GM12878 (cell line): Measurements from ENCODE around the gene PHLDA3. TPM values are rescaled to one million over a fixed set of nuclear protein-coding genes. Genes with fewer than 3 reads are reported as not detected.

ENCODE experiments used
- ATAC-seq: fragments of 200-7000 bp; cut with Tn5 transposase; 3 replicates; pipeline ENCODE4 v1.9.1; 2020; ENCODE audit warnings: mild to moderate bottlenecking, moderate library complexity
- BruUV-seq: library from RNA; stranded (reverse); fragments of 400-500 nt; replicated peaks from 2 replicates; lab custom pipeline; 2021; lab: Mats Ljungman, UMichigan
- CTCF ChIA-PET: fragments of 300-600 bp; sonication (Branson Sonifier 250); formaldehyde crosslinking; extraction: SDS; loops from one replicate; lab custom pipeline; 2021; ENCODE audit warnings: inconsistent platforms; lab: Yijun Ruan, JAX
- POLR2A ChIA-PET: fragments of 350-600 bp; formaldehyde crosslinking; extraction: SDS; loops from one replicate; lab custom pipeline; 2021; ENCODE audit warnings: inconsistent platforms; lab: Charles Lee
- RAD21 ChIA-PET: fragments of 300-600 bp; sonication (Branson Sonifier 250); formaldehyde crosslinking; loops from one replicate; lab custom pipeline; 2023; ENCODE audit warnings: antibody characterized with exemption; ENCODE audit not compliant: unreplicated experiment; lab: Charles Lee
- SMC1A ChIA-PET: fragments of 300-600 bp; sonication (Branson Sonifier 250); formaldehyde crosslinking; loops from one replicate; lab custom pipeline; 2023; ENCODE audit not compliant: unreplicated experiment, uncharacterized antibody; lab: Charles Lee
- DNase-seq: peaks from one replicate; pipeline ENCODE4 v3.0.0-alpha.2; 2011; ENCODE audit warnings: low read depth, low spot score
- FAIRE-seq: peaks from 3 replicates; lab custom pipeline; 2011; peaks lifted over from hg19 to GRCh38; lab: Jason Lieb, UNC
- H2AFZ ChIP-seq: 2 replicates; pipeline ENCODE4 v1.6.0; 2011; ENCODE audit warnings: low read depth, low read length, control low read depth; ENCODE audit not compliant: control insufficient read depth
- H3K27ac ChIP-seq: 2 replicates; pipeline ENCODE4 v1.5.1; 2011; ENCODE audit warnings: control low read depth; ENCODE audit not compliant: control insufficient read depth, insufficient read depth
- H3K27me3 ChIP-seq, 2 experiments: replicated peaks in 1 of 2; 2 replicates each; pipeline versions ENCODE4 v1.6.0 to v1.6.1; 2011; ENCODE audit warnings: low read length in 1 of 2; ENCODE audit not compliant: control insufficient read depth in 2 of 2, insufficient read depth in 2 of 2
- H3K36me3 ChIP-seq, 2 experiments: 2 replicates each; pipeline ENCODE4 v1.5.1; 2011; ENCODE audit warnings: low read length in 1 of 2; ENCODE audit not compliant: control insufficient read depth in 2 of 2, insufficient read depth in 2 of 2
- H3K4me1 ChIP-seq: 2 replicates; pipeline ENCODE4 v1.6.1; 2011; ENCODE audit warnings: mild to moderate bottlenecking, low read length, moderate library complexity, mixed read lengths; ENCODE audit not compliant: control insufficient read depth, insufficient read depth
- H3K4me2 ChIP-seq: 2 replicates; pipeline ENCODE4 v1.6.0; 2011; ENCODE audit warnings: control low read depth; ENCODE audit not compliant: control insufficient read depth, insufficient read depth
- H3K4me3 ChIP-seq: fragments of 200-600 bp; sonication (generic); 2 replicates; pipeline ENCODE4 v1.5.1; 2016
- H3K79me2 ChIP-seq: 2 replicates; pipeline ENCODE4 v1.6.0; 2011; ENCODE audit warnings: low read length; ENCODE audit not compliant: control insufficient read depth, insufficient read depth
- H3K9ac ChIP-seq: 2 replicates; pipeline ENCODE4 v1.8.0; 2011; ENCODE audit warnings: low read length, control low read depth, mixed read lengths; ENCODE audit not compliant: control insufficient read depth, insufficient read depth
- H3K9me3 ChIP-seq: replicated peaks from 3 replicates; pipeline ENCODE4 v1.5.1; 2011; ENCODE audit warnings: mild to moderate bottlenecking, low read length; ENCODE audit not compliant: control insufficient read depth, insufficient read depth
- H4K20me1 ChIP-seq: 2 replicates; pipeline ENCODE4 v1.6.0; 2011; ENCODE audit not compliant: control insufficient read depth, insufficient read depth
- ASH2L ChIP-seq: fragments of 300-600, 200-600 bp; sonication (generic); IDR thresholded peaks from 2 replicates; pipeline ENCODE4 v1.6.1; 2017; ENCODE audit warnings: low read depth, mild to moderate bottlenecking, borderline replicate concordance
- CBFB ChIP-seq: IDR thresholded peaks from 2 replicates; pipeline ENCODE4 v1.6.1; 2016; ENCODE audit warnings: antibody characterized with exemption, low read depth
- CEBPB ChIP-seq, 2 experiments: fragments of 150-350 bp in 1 of 2; IDR thresholded peaks; 2 replicates each; pipeline ENCODE4 v1.6.1; 2012 to 2014; ENCODE audit warnings: low read depth in 2 of 2, low read length in 2 of 2, borderline replicate concordance in 1 of 2, inconsistent platforms in 1 of 2
- CHD1 ChIP-seq: IDR thresholded peaks from 2 replicates; pipeline ENCODE4 v1.6.1; 2012; ENCODE audit warnings: low read depth, low read length, improper control_type of control experiment
- E2F4 ChIP-seq: IDR thresholded peaks from 2 replicates; pipeline ENCODE4 v1.6.1; 2012; ENCODE audit warnings: low read depth, low read length, improper control_type of control experiment
- EED ChIP-seq: sonication (generic); IDR thresholded peaks from 2 replicates; pipeline ENCODE4 v1.6.1; 2016; ENCODE audit warnings: antibody characterized with exemption, low read depth
- GATAD2B ChIP-seq: fragments of 450-650 bp; conservative IDR thresholded peaks from 2 replicates; pipeline ENCODE4 v1.6.1; 2017; ENCODE audit warnings: low read depth, mild to moderate bottlenecking, moderate library complexity
- MEF2A ChIP-seq: IDR thresholded peaks from 2 replicates; pipeline ENCODE4 v1.6.1; 2011; ENCODE audit warnings: low read depth, mild to moderate bottlenecking, low read length, moderate library complexity; ENCODE audit not compliant: insufficient read depth
- NR2C1 ChIP-seq: fragments of 450-650 bp; IDR thresholded peaks from 2 replicates; pipeline ENCODE4 v1.6.1; 2017; ENCODE audit warnings: antibody characterized with exemption, mild to moderate bottlenecking, moderate library complexity
- PBX3 ChIP-seq: IDR thresholded peaks from 2 replicates; pipeline ENCODE4 v1.6.1; 2011; ENCODE audit warnings: mild to moderate bottlenecking, low read depth, low read length, moderate library complexity; ENCODE audit not compliant: insufficient replicate concordance
- POLR2AphosphoS5 ChIP-seq: IDR thresholded peaks from 2 replicates; pipeline ENCODE4 v1.6.1; 2011; ENCODE audit warnings: mild to moderate bottlenecking, low read length, inconsistent platforms
- RCOR1 ChIP-seq: conservative IDR thresholded peaks from 2 replicates; pipeline ENCODE4 v1.6.1; 2012; ENCODE audit warnings: low read depth, low read length, improper control_type of control experiment
- RELA ChIP-seq: fragments of 450-650 bp; IDR thresholded peaks from 2 replicates; pipeline ENCODE4 v1.8.0; 2014; ENCODE audit warnings: borderline replicate concordance; ENCODE audit not compliant: partially characterized antibody
- RELB ChIP-seq: fragments of 450-650 bp; IDR thresholded peaks from 2 replicates; pipeline ENCODE4 v1.6.1; 2017; ENCODE audit warnings: low read depth, mild to moderate bottlenecking, moderate library complexity
- RUNX3 ChIP-seq: IDR thresholded peaks from 2 replicates; pipeline ENCODE4 v1.6.1; 2012; ENCODE audit warnings: low read length, inconsistent platforms
- STAT1 ChIP-seq: fragments of 450-650 bp; conservative IDR thresholded peaks from 2 replicates; pipeline ENCODE4 v1.6.1; 2014; ENCODE audit warnings: antibody characterized with exemption, mild to moderate bottlenecking
- SUZ12 ChIP-seq: fragments of 200-600 bp; sonication (generic); IDR thresholded peaks from one replicate; pipeline ENCODE4 v1.6.1; 2018; ENCODE audit warnings: antibody characterized with exemption, mild to moderate bottlenecking; ENCODE audit not compliant: unreplicated experiment
- ZNF217 ChIP-seq: fragments of 450-650 bp; IDR thresholded peaks from 2 replicates; pipeline ENCODE4 v1.6.1; 2017; ENCODE audit warnings: antibody characterized with exemption, mild to moderate bottlenecking
- ZNF622 ChIP-seq: fragments of 450-650 bp; IDR thresholded peaks from 2 replicates; pipeline ENCODE4 v1.6.1; 2017; ENCODE audit warnings: mild to moderate bottlenecking, inconsistent platforms
- WGBS: methylation state at CpG from one replicate; pipeline ENCODE4 v1.1.6; 2016; ENCODE audit warnings: low lambda C conversion rate; ENCODE audit not compliant: insufficient replicate concordance, insufficient coverage; ENCODE audit errors: missing lambda C conversion rate; 5-methylcytosine and 5-hydroxymethylcytosine counted together
- in situ Hi-C: fragments of 300-500 bp; cut with MboI; formaldehyde crosslinking; loops from 9 replicates; pipeline ENCODE4 v1.14.3; 2018; ENCODE audit warnings: mixed read lengths
- intact Hi-C: fragments of 100-400 bp; cut with micrococcal nuclease; formaldehyde crosslinking; loops from one replicate; pipeline ENCODE4 v1.14.2; 2022; ENCODE audit not compliant: unreplicated experiment
- polyA plus RNA-seq, 11 experiments: library from polyadenylated mRNA; depleted of rRNA in 4 of 11; unstranded in 6 of 11; stranded (reverse) in 5 of 11; fragments of >200 nt; fragmentation: Nextera tagmentation in 4 of 11; fragmentation: Illumina TruSeq in 1 of 11; extraction: Ambion mirVana in 4 of 11; extraction: Trizol in 1 of 11; gene quantifications; 1 replicate in 1 of 11; 2 replicates in 10 of 11; pipeline versions ENCODE4 v1.2.1 to v1.2.3, GENCODE V29; 2011 to 2016; ENCODE audit warnings: inconsistent platforms in 2 of 11, missing spikeins in 2 of 11, low read depth in 1 of 11
- total RNA-seq, 4 experiments: library from RNA; depleted of rRNA in 3 of 4; stranded (reverse); fragments of >200 nt in 3 of 4; fragmentation: Illumina TruSeq in 1 of 4; extraction: Trizol in 1 of 4; gene quantifications; 2 replicates each; pipeline versions ENCODE4 v1.2.1 to v1.2.3, GENCODE V29; 2013 to 2021

PHLDA3 gene
- total and polyA plus RNA-seq, 10 of the 15 experiments (the other 5 are each of a cell fraction or from before 2014, with no cell fraction given) = 0.60 to 57.4 (median 21.8) TPM

- 33% methylated on average over 4 of the region's 4 CpGs for WGBS
- ChIA-PET SMC1A (interaction anchor here (1.5 to 4.8 kb wide), 3 partner anchors 14 to 58 kb away, joined by 4 to 54 read pairs (median 4); no protein-coding TSS in a partner anchor), CTCF (interaction anchor here (0.7 to 16.5 kb wide), 5 partner anchors 9 to 60 kb away, joined by 3 to 455 read pairs (median 11); no protein-coding TSS in a partner anchor), RAD21 (interaction anchor here (3.5 to 13.7 kb wide), 2 partner anchors 27 to 58 kb away, joined by 24 to 301 read pairs; no protein-coding TSS in a partner anchor), POLR2A (interaction anchor here (2.0 kb wide), 1 partner anchor 14 kb away, joined by 6 read pairs; the partner anchor contains the start of gene PHLDA3)
- in situ Hi-C loops (no loop called here), intact Hi-C loops (no loop called here)
- H3K4me2 ChIP-seq = peak overlapping the region; percentile 66
- no peak overlapping the region for H3K9ac ChIP-seq
- TF ChIP-seq GATAD2B (no peak), RCOR1 (no peak), CBFB (no peak), ZNF217 (no peak), PBX3 (no peak), NR2C1 (no peak), ZNF622 (no peak), CEBPB (IDR thresholded peaks at IDR 0.05; ENCODE audit: borderline replicate concordance in 1 of 2, low read depth in 2 of 2, low read length in 2 of 2) (no peak), POLR2AphosphoS5 (no peak), RELB (no peak), RELA (no peak), RUNX3 (no peak), MEF2A (no peak), EED (no peak), ASH2L (no peak), STAT1 (no peak), CHD1 (no peak), E2F4 (no peak), SUZ12 (no peak)
- ATAC-seq (no peak), DNase-seq (no peak), FAIRE-seq (no peak)
- no TSS peak for BruUV-seq
- no peak overlapping the region for H3K4me3 ChIP-seq
- H3K9me3 ChIP-seq = no peaks in the 10 kb centered on the region
- no peak overlapping the region for H3K27ac ChIP-seq
- H3K36me3 ChIP-seq = no peaks in the 10 kb centered on the region
- H3K27me3 ChIP-seq = no peaks in the 10 kb centered on the region
- H3K79me2 ChIP-seq = no peaks in the 10 kb centered on the region
- H2AFZ ChIP-seq = peak overlapping the region; percentile 56; the same call in 1 of the 2 replicates
- no peaks in the 10 kb centered on the region for H4K20me1 ChIP-seq
- peaks cover 39% of the 10 kb centered on the region for H3K4me1 ChIP-seq
Measured at GRCh38 chr1:201454608-201455007, 14.4 kb downstream of the PHLDA3 start.
